ENCODE data around the gene VWA1. TPM values are rescaled to one million over a fixed set of nuclear protein-coding genes. Genes with fewer than 3 reads are reported as not detected.
A peak's percentile ranks its signal among the peaks of the same experiment; 100 is the strongest.
"Not testable (repeated sequence)": the region's sequence is repeated elsewhere in the genome, so short reads cannot be mapped to it uniquely, and the experiment has no call there.

VWA1 gene
- total RNA-seq, 2 experiments from 2014 or later, result not detected

DNA sequence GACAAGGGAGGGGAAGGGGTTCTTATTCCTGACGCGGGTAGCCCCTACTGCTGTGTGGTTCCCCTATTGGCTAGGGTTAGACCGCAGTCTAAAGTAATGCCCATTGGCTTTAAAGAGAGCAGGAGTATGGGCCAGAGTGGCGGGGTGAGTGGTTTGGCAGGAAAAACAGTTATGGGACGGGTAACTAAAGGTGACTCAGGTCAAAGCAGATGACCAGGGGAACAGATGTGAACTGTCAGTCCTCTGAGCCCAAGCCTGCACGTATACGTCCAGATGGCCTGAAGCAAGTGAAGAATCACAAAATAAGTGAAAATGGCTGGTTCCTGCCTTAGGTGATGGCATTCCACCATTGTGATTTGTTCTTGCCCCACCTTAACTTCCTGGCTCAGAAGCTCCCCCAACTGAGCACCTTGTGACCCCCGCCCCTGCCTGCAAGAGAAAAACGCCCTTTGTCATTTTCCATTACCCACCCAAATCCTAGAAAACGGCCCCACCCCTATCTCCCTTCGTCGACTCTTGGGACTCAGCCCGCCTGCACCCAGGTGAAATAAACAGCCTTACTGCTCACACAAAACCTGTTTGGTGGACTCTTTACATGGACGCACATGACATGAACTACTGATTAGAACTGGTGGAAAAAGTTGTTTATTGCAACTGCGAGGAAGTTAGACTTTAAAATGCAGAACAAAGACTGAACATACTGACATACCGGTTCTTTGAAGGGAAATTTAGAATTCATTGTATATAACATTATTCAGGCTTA is 35.3 kb downstream of the VWA1 start:
- POLR2A ChIA-PET, result interaction anchor here (1.1 kb wide), 1 partner anchor 65 kb away, joined by 3 read pairs; no protein-coding TSS in a partner anchor
- peaks cover 37% of the 10 kb centered on the region for H3K79me2 ChIP-seq (ENCODE audit: insufficient read depth, low read depth, low read length)
- CTCF ChIA-PET (ENCODE audit: unreplicated experiment), result interaction anchor here (0.5 kb wide), 1 partner anchor 197 kb away, joined by 8 read pairs; the partner anchor contains the start of gene UBE2J2
- BruUV-seq (replicated peaks), result TSS peak; percentile 99
- peak overlapping the region; percentile 83 for H2AFZ ChIP-seq (ENCODE audit: low read length)
- peak; percentile 63 for DNase-seq (ENCODE audit: low spot score)
- no peaks in the 10 kb centered on the region for H3K9me3 ChIP-seq (ENCODE audit: low read length)
- no peak for TF ChIP-seq CTCF (conservative IDR thresholded peaks at IDR 0.05; ENCODE audit: low read length)
- TF ChIP-seq EZH2phosphoT487 (IDR thresholded peaks at IDR 0.05; ENCODE audit: borderline replicate concordance, low read depth, low read length), result no peak
- no peaks in the 10 kb centered on the region for H3K9me2 ChIP-seq (ENCODE audit: insufficient read depth, low read length)
- H3K27ac ChIP-seq (ENCODE audit: low read depth, low read length, poor library complexity, severe bottlenecking), result peak overlapping the region; percentile 83
- H4K20me1 ChIP-seq (ENCODE audit: insufficient read depth, low read length), result no peaks in the 10 kb centered on the region
- peak overlapping the region; percentile 97 for H3K4me3 ChIP-seq (ENCODE audit: low read depth, low read length, poor library complexity, severe bottlenecking)
- intact Hi-C loops (cut with micrococcal nuclease; ENCODE audit: unreplicated experiment), result loop anchor here (1.0 to 2.0 kb wide), 3 partner anchors 9 to 162 kb away; partner anchors contain the start of gene PUSL1
- peak overlapping the region; percentile 85 for H3K4me2 ChIP-seq (ENCODE audit: low read length)
- H3K4me1 ChIP-seq (ENCODE audit: insufficient read depth, low read length, poor library complexity, severe bottlenecking), result peaks cover 25% of the 10 kb centered on the region
- H3K36me3 ChIP-seq (ENCODE audit: insufficient read depth, low read length), result peaks cover 13% of the 10 kb centered on the region

- Histone ChIP-seq H3K36me3 (ENCODE audit: insufficient read depth, low read length) (peaks cover 18% of the 10 kb centered on the region), H2AFZ (ENCODE audit: low read length) (peak within 1 kb of the TSS; percentile 83), H4K20me1 (ENCODE audit: insufficient read depth, low read length) (no peaks in the 10 kb centered on the region), H3K79me2 (ENCODE audit: insufficient read depth, low read depth, low read length) (peaks cover 37% of the 10 kb centered on the region), H3K4me2 (ENCODE audit: low read length) (peak within 1 kb of the TSS; percentile 85), H3K4me1 (ENCODE audit: insufficient read depth, low read length, poor library complexity, severe bottlenecking) (peaks cover 25% of the 10 kb centered on the region), H3K9me2 (ENCODE audit: insufficient read depth, low read length) (no peaks in the 10 kb centered on the region), H3K9me3 (ENCODE audit: low read length) (no peaks in the 10 kb centered on the region), H3K27ac (ENCODE audit: low read depth, low read length, poor library complexity, severe bottlenecking) (peak within 1 kb of the TSS; percentile 83), H3K4me3 (ENCODE audit: low read depth, low read length, poor library complexity, severe bottlenecking) (peak within 1 kb of the TSS; percentile 97)
- no TSS peak for BruUV-seq (replicated peaks)
- intact Hi-C loops (cut with micrococcal nuclease; ENCODE audit: unreplicated experiment), result loop anchor here (1.0 to 2.0 kb wide), 3 partner anchors 9 to 163 kb away; partner anchors contain the start of gene PUSL1
- TF ChIP-seq EZH2phosphoT487 (IDR thresholded peaks at IDR 0.05; ENCODE audit: borderline replicate concordance, low read depth, low read length) (no peak), CTCF (conservative IDR thresholded peaks at IDR 0.05; ENCODE audit: low read length) (no peak)
- DNase-seq (ENCODE audit: low spot score), result peak; percentile 92
- CTCF ChIA-PET (ENCODE audit: unreplicated experiment), result interaction anchor here (0.5 kb wide), 1 partner anchor 198 kb away, joined by 8 read pairs; the partner anchor contains the start of gene UBE2J2
- POLR2A ChIA-PET, result no interaction called here
Measured at GRCh38 chr1:1471389-1472052, 36.0 kb downstream of the VWA1 start, which contains the start of gene ATAD3B. Gene ATAD3B (plus strand): TSS chr1:1471765. CDS start chr1:1471885, 120 bp downstream.

DNA sequence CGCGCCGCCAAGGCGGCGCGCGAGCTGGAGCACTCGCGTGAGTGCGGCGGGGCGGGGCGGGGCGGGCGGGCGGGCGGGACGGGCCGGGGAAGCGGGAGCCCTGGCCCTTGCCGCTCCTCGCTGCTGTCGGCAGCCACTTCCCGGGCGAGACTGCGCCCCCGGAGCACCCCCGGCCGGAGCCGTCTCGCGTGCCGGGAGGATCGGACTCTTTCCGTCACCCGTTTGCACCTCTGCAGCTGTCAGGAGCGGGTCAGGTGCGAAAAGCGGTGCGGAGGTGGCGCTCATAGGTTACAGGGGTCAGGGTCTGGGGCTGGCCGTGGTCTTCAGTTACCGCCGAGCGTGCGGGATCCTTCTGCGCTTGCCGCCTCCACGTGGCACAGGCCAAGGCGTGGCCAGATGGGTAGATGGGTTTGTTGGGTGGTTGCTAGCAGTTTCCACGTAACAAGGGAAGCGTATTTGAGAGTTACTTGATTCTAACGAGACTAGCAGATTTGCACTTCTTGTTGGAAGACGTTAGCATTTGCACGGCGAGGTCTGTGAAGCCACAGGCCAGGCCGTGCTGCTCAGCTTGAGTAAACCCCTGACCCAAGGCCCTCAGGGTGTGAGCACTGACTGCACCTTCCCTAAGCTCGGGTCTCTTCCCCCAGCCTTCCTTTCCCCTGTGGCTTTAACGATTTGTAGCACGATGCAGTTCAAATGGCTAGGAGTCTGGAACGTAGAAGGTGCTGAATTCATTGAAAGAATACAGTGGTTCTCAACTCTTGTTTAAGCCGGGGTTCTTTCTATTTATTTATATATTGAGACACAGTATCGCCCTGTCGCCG is 36.8 kb downstream of the VWA1 start:
- intact Hi-C loops (cut with micrococcal nuclease; ENCODE audit: unreplicated experiment); H3K9me3 ChIP-seq (ENCODE audit: low read length); CTCF ChIA-PET (ENCODE audit: unreplicated experiment); DNase-seq (ENCODE audit: low spot score); H2AFZ ChIP-seq (ENCODE audit: low read length); H3K9me2 ChIP-seq (ENCODE audit: insufficient read depth, low read length); BruUV-seq (replicated peaks); POLR2A ChIA-PET; H4K20me1 ChIP-seq (ENCODE audit: insufficient read depth, low read length): not testable (repeated sequence)
- H3K4me2 ChIP-seq (ENCODE audit: low read length), result peak overlapping the region; percentile 73
- H3K36me3 ChIP-seq (ENCODE audit: insufficient read depth, low read length), result peaks cover 26% of the 10 kb centered on the region
- H3K4me1 ChIP-seq (ENCODE audit: insufficient read depth, low read length, poor library complexity, severe bottlenecking), result peaks cover 25% of the 10 kb centered on the region
- peaks cover 43% of the 10 kb centered on the region for H3K79me2 ChIP-seq (ENCODE audit: insufficient read depth, low read depth, low read length)
- peak overlapping the region; percentile 25 for H3K27ac ChIP-seq (ENCODE audit: low read depth, low read length, poor library complexity, severe bottlenecking)
- H3K4me3 ChIP-seq (ENCODE audit: low read depth, low read length, poor library complexity, severe bottlenecking), result peak overlapping the region; percentile 97

DNA sequence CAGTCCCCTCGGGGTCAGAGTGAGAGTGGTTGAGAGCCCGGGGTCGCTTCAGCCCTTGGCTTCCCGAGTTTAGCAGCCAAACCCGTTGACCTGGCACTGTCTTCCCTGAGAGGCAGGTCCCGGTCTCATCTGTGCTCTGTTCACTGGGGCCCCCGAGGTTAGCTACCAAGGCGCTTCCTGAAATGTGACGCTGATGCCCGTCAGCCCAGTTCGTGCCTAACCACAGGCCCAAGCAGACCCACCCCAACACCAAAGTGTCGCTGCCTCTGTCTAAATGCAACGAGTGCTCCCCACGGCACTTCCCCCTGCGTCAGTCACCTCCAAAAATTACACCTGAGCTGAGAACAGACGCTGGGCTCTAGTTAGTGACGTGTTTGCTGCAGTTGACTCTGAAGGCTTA is 40.5 kb downstream of the VWA1 start:
- H3K36me3 ChIP-seq (ENCODE audit: insufficient read depth, low read length), result peaks cover 53% of the 10 kb centered on the region
- BruUV-seq (replicated peaks); H3K27ac ChIP-seq (ENCODE audit: low read depth, low read length, poor library complexity, severe bottlenecking); H3K4me1 ChIP-seq (ENCODE audit: insufficient read depth, low read length, poor library complexity, severe bottlenecking); CTCF ChIA-PET (ENCODE audit: unreplicated experiment); H3K9me3 ChIP-seq (ENCODE audit: low read length); intact Hi-C loops (cut with micrococcal nuclease; ENCODE audit: unreplicated experiment); DNase-seq (ENCODE audit: low spot score); H3K9me2 ChIP-seq (ENCODE audit: insufficient read depth, low read length); H4K20me1 ChIP-seq (ENCODE audit: insufficient read depth, low read length); H3K4me3 ChIP-seq (ENCODE audit: low read depth, low read length, poor library complexity, severe bottlenecking); POLR2A ChIA-PET; H2AFZ ChIP-seq (ENCODE audit: low read length); H3K4me2 ChIP-seq (ENCODE audit: low read length): not testable (repeated sequence)
- H3K79me2 ChIP-seq (ENCODE audit: insufficient read depth, low read depth, low read length), result peaks cover 35% of the 10 kb centered on the region

Data from OCI-LY7 (cell line).